ENCODE results near the gene MAP4K3.

- no peak for TF ChIP-seq POLR2A (IDR thresholded peaks at IDR 0.05; ENCODE audit: extremely low read depth, insufficient read length)
- TF ChIP-seq CTCF (IDR thresholded peaks at IDR 0.05; ENCODE audit: low read depth, low read length), result no peak
- TF ChIP-seq MYC (IDR thresholded peaks at IDR 0.05; ENCODE audit: low read depth, low read length), result no peak
Measured at GRCh38 chr2:39213015-39213414, 224.1 kb downstream of the MAP4K3 start.
